Gastrocnemius medialis (tissue), 4 donors: ENCODE measurements around the gene CAMKK2. TPM values are rescaled to one million over a fixed set of nuclear protein-coding genes. Genes with fewer than 3 reads are reported as not detected.

ENCODE experiments used
- ATAC-seq, 2 donors: fragments of 150-250 bp; one replicate each; pipeline ENCODE4 v1.9.1; 2016
- DNase-seq, 2 donors: peaks; one replicate each; pipeline ENCODE4 v3.0.0-alpha.2; 2019
- H3K27ac ChIP-seq, 4 donors: fragments of 200-600 bp; sonication (generic); 1 replicate in 1 of 4; 2 replicates in 3 of 4; pipeline ENCODE4 v1.5.1; 2016 to 2018; ENCODE audit warnings: mild to moderate bottlenecking in 2 of 4, moderate library complexity in 1 of 4
- H3K27me3 ChIP-seq, 3 donors: fragments of 200-600 bp; sonication (generic) in 2 of 3; 1 replicate in 1 of 3; 2 replicates in 2 of 3; pipeline versions ENCODE4 v1.5.1 to v1.6.0; 2016 to 2019; ENCODE audit warnings: mild to moderate bottlenecking in 1 of 3, moderate library complexity in 1 of 3
- H3K36me3 ChIP-seq, 2 donors: fragments of 200-600 bp; sonication (generic) in 1 of 2; one replicate each; pipeline ENCODE4 v1.5.1; 2017 to 2018
- H3K4me1 ChIP-seq, 2 donors: fragments of 200-600 bp; sonication (generic) in 1 of 2; one replicate each; pipeline ENCODE4 v1.5.1; 2016 to 2017; ENCODE audit warnings: mild to moderate bottlenecking in 2 of 2
- H3K4me3 ChIP-seq, 4 donors: fragments of 200-600 bp; sonication (generic) in 3 of 4; 1 replicate in 1 of 4; 2 replicates in 3 of 4; pipeline ENCODE4 v1.5.1; 2016 to 2019; ENCODE audit warnings: mild to moderate bottlenecking in 2 of 4
- H3K9me3 ChIP-seq, 3 donors: fragments of 200-600 bp; sonication (generic) in 2 of 3; 1 replicate in 1 of 3; 2 replicates in 2 of 3; pipeline ENCODE4 v1.5.1; 2016 to 2019
- CTCF ChIP-seq, 5 experiments: fragments of 450-650 bp in 3 of 5; fragments of 200-600 bp in 2 of 5; sonication (generic) in 2 of 5; IDR thresholded peaks in 4 of 5; conservative IDR thresholded peaks in 1 of 5; 1 replicate in 4 of 5; 2 replicates in 1 of 5; pipeline ENCODE4 v1.5.1; 2016 to 2019; ENCODE audit warnings: antibody characterized with exemption in 5 of 5, mild to moderate bottlenecking in 3 of 5, moderate library complexity in 3 of 5
- POLR2A ChIP-seq, 2 donors: fragments of 450-650 bp; IDR thresholded peaks; one replicate each; pipeline ENCODE4 v1.6.1; 2017; ENCODE audit warnings: antibody characterized with exemption in 2 of 2, mild to moderate bottlenecking in 2 of 2, moderate library complexity in 2 of 2
- in situ Hi-C, 4 donors: fragments of 200-750 bp; cut with MboI; loops; one replicate each; pipeline versions ENCODE4 v1.15.0 to v1.8.0; 2017; ENCODE audit warnings: low sequenced_read_pairs in 4 of 4
- intact Hi-C: fragments of 100-400 bp; cut with DNase I; formaldehyde crosslinking; loops from one replicate; pipeline ENCODE4 v1.15.1; 2023; ENCODE audit warnings: low total_unique reads
- total RNA-seq, 4 donors: library from RNA; depleted of rRNA; stranded (reverse); fragments of >200 nt; gene quantifications; one replicate each; pipeline versions ENCODE4 v1.1.0 to v1.2.3, GENCODE V29; 2016

Gene CAMKK2
- total RNA-seq, 4 donors from 2014 or later, result 6.0 to 10.2 (median 7.5) TPM

- no peak overlapping the region for H3K4me3 ChIP-seq
- peaks cover 0 to 12% of the 10 kb centered on the region in 2 donors for H3K36me3 ChIP-seq
- H3K9me3 ChIP-seq, result no peaks in the 10 kb centered on the region
- no peaks in the 10 kb centered on the region for H3K4me1 ChIP-seq
- in situ Hi-C loops, result no loop called here
- ATAC-seq, result no peak
- no peaks in the 10 kb centered on the region for H3K27me3 ChIP-seq
- intact Hi-C loops, result no loop called here
- DNase-seq, result no peak
- no peak for TF ChIP-seq POLR2A (IDR thresholded peaks at IDR 0.05)
- no peak for TF ChIP-seq CTCF (IDR thresholded peaks at IDR 0.05 in 4 of 5, conservative IDR thresholded peaks at IDR 0.05 in 1 of 5)
- no peak overlapping the region for H3K27ac ChIP-seq
Observed at GRCh38 chr12:121238604-121239350, 57.7 kb downstream of the CAMKK2 start.

- H3K27ac ChIP-seq, result no peak overlapping the region
- no peak overlapping the region for H3K4me3 ChIP-seq
- TF ChIP-seq CTCF (IDR thresholded peaks at IDR 0.05 in 4 of 5, conservative IDR thresholded peaks at IDR 0.05 in 1 of 5) (no peak), POLR2A (IDR thresholded peaks at IDR 0.05) (no peak)
- no peaks in the 10 kb centered on the region for H3K27me3 ChIP-seq
- H3K9me3 ChIP-seq, result no peaks in the 10 kb centered on the region
- intact Hi-C loops (no loop called here), in situ Hi-C loops (no loop called here)
- ATAC-seq, result no peak
- peaks cover 0 to 5% of the 10 kb centered on the region in 2 donors for H3K36me3 ChIP-seq
- H3K4me1 ChIP-seq, result no peaks in the 10 kb centered on the region
- no peak for DNase-seq
Observed at GRCh38 chr12:121238086-121238485, 58.4 kb downstream of the CAMKK2 start.

GRCh38 chr12:121237415-121237814, 59.1 kb downstream of the CAMKK2 start:
- Histone ChIP-seq H3K4me1 (no peaks in the 10 kb centered on the region), H3K4me3 (no peak overlapping the region), H3K9me3 (no peaks in the 10 kb centered on the region), H3K36me3 (peaks cover 0 to 5% of the 10 kb centered on the region in 2 donors), H3K27me3 (no peaks in the 10 kb centered on the region), H3K27ac (no peak overlapping the region)
- TF ChIP-seq POLR2A (IDR thresholded peaks at IDR 0.05), result no peak
- TF ChIP-seq CTCF (IDR thresholded peaks at IDR 0.05 in 4 of 5, conservative IDR thresholded peaks at IDR 0.05 in 1 of 5), result no peak
- DNase-seq (no peak), ATAC-seq (no peak)
- intact Hi-C loops, result no loop called here
- in situ Hi-C loops, result no loop called here

- in situ Hi-C loops (no loop called here), intact Hi-C loops (no loop called here)
- DNase-seq (no peak), ATAC-seq (no peak)
- Histone ChIP-seq H3K27me3 (no peaks in the 10 kb centered on the region), H3K36me3 (peaks cover 0 to 5% of the 10 kb centered on the region in 2 donors), H3K4me1 (no peaks in the 10 kb centered on the region), H3K27ac (no peak overlapping the region), H3K9me3 (no peaks in the 10 kb centered on the region), H3K4me3 (no peak overlapping the region)
- TF ChIP-seq POLR2A (IDR thresholded peaks at IDR 0.05), result no peak
- TF ChIP-seq CTCF (IDR thresholded peaks at IDR 0.05 in 4 of 5, conservative IDR thresholded peaks at IDR 0.05 in 1 of 5), result no peak
Observed at GRCh38 chr12:121236776-121237175, 59.7 kb downstream of the CAMKK2 start.
